ENCODE data around the gene RPS3A. TPM values are rescaled to one million over a fixed set of nuclear protein-coding genes. Genes with fewer than 3 reads are reported as not detected.

RPS3A gene
- total and polyA plus RNA-seq, 9 of the 15 experiments (the other 6 are each of a cell fraction or from before 2014, with no cell fraction given) = 2,102 to 5,488 (median 3,554) TPM

GRCh38 chr4:151099229-151099975 is at the start of gene RPS3A (continued):
- peak in 1 of 2 experiments; percentile 96; a peak in 2 of 4 replicates for TF ChIP-seq ZNF318 (IDR thresholded peaks at IDR 0.05; ENCODE audit: borderline replicate concordance in 1 of 2, low read depth in 1 of 2)
- TF ChIP-seq CSDE1 (IDR thresholded peaks at IDR 0.05) = peak in 1 of 2 experiments; percentile 66; a peak in 1 of 4 replicates
- TF ChIP-seq MBD2 (IDR thresholded peaks at IDR 0.05; ENCODE audit: borderline replicate concordance, low read depth) = peak; percentile 84; the same call in 1 of the 2 replicates
- TF ChIP-seq CBX3 (IDR thresholded peaks at IDR 0.05; ENCODE audit: borderline replicate concordance in 1 of 2, low read length in 2 of 2) = peak in 1 of 2 experiments; percentile 94; a peak in 2 of 3 replicates
- TF ChIP-seq YY1 (IDR thresholded peaks at IDR 0.05; ENCODE audit: borderline replicate concordance in 1 of 3, control insufficient read depth in 1 of 3, extremely low read depth in 1 of 3, insufficient read depth in 3 of 3, insufficient read length in 1 of 3, insufficient replicate concordance in 2 of 3, low read depth in 1 of 3, low read length in 2 of 3) = peak; percentile 72 to 89 (median 76)
- no peak for TF ChIP-seq ZNF3 (CRISPR knock-in tag; IDR thresholded peaks at IDR 0.05)
- TF ChIP-seq E2F4 (CRISPR knock-in tag; IDR thresholded peaks at IDR 0.05; ENCODE audit: low read depth) = no peak; the same call in 1 of the 2 replicates
- peak; percentile 32 to 87; a peak in 2 of 4 replicates for TF ChIP-seq MAZ (CRISPR knock-in tag; conservative IDR thresholded peaks at IDR 0.05 in 1 of 2, IDR thresholded peaks at IDR 0.05 in 1 of 2)
- peak in 1 of 2 experiments; percentile 78; a peak in 1 of 4 replicates for TF ChIP-seq FOXA3 (CRISPR knock-in tag; conservative IDR thresholded peaks at IDR 0.05 in 1 of 2, IDR thresholded peaks at IDR 0.05 in 1 of 2)
- peak; percentile 82 for TF ChIP-seq NFIC (IDR thresholded peaks at IDR 0.05)
- peak; percentile 56; the same call in 1 of the 2 replicates for TF ChIP-seq ZKSCAN1 (IDR thresholded peaks at IDR 0.05; ENCODE audit: low read depth, low read length)
- TF ChIP-seq THRAP3 (IDR thresholded peaks at IDR 0.05; ENCODE audit: borderline replicate concordance) = peak; percentile 87
- TF ChIP-seq, protein P1, sequence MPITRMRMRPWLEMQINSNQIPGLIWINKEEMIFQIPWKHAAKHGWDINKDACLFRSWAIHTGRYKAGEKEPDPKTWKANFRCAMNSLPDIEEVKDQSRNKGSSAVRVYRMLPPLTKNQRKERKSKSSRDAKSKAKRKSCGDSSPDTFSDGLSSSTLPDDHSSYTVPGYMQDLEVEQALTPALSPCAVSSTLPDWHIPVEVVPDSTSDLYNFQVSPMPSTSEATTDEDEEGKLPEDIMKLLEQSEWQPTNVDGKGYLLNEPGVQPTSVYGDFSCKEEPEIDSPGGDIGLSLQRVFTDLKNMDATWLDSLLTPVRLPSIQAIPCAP (CRISPR knock-in tag; IDR thresholded peaks at IDR 0.05; ENCODE audit: borderline replicate concordance) = peak; percentile 92; the same call in 1 of the 2 replicates
- peak; percentile 71; the same call in 1 of the 2 replicates for TF ChIP-seq CGGBP1 (CRISPR knock-in tag; IDR thresholded peaks at IDR 0.05)
